ENCODE data around the gene WDR36. TPM values are rescaled to one million over a fixed set of nuclear protein-coding genes. Genes with fewer than 3 reads are reported as not detected.

The WDR36 gene
- total RNA-seq, 1 donor from 2014 or later = 17.6 TPM

DNA sequence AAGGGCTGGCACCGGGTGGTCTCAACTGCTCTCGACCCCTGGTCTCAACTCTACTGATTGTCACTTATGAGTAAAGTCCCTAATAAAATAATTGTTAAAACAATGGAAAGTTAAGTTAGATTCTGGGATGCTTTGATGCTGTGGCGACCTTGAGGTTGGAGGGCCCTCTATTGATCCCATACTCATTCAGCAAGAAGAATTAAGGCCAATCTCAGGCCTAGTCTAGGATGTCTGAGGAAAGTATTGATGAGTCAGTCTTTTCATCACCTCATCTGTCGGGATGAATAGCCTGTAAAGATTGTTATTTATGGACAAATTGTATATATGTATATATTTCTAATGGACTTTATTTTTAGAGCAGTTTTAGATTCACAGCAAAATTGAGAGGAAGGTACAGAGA lies 50.8 kb downstream of the WDR36 start:
- no peaks in the 10 kb centered on the region for H3K9me3 Mint-ChIP-seq (ENCODE audit: low read depth)
- peaks cover 8% of the 10 kb centered on the region for H3K4me1 Mint-ChIP-seq (ENCODE audit: low read depth)
- no peaks in the 10 kb centered on the region for H3K36me3 Mint-ChIP-seq (ENCODE audit: low read depth)
- peaks cover 21% of the 10 kb centered on the region for H3K27me3 Mint-ChIP-seq (ENCODE audit: low read depth)
- no peak for DNase-seq (ENCODE audit: low spot score)
- H3K4me3 Mint-ChIP-seq (ENCODE audit: unreplicated experiment) = no peak overlapping the region
- TF ChIP-seq, protein P1, sequence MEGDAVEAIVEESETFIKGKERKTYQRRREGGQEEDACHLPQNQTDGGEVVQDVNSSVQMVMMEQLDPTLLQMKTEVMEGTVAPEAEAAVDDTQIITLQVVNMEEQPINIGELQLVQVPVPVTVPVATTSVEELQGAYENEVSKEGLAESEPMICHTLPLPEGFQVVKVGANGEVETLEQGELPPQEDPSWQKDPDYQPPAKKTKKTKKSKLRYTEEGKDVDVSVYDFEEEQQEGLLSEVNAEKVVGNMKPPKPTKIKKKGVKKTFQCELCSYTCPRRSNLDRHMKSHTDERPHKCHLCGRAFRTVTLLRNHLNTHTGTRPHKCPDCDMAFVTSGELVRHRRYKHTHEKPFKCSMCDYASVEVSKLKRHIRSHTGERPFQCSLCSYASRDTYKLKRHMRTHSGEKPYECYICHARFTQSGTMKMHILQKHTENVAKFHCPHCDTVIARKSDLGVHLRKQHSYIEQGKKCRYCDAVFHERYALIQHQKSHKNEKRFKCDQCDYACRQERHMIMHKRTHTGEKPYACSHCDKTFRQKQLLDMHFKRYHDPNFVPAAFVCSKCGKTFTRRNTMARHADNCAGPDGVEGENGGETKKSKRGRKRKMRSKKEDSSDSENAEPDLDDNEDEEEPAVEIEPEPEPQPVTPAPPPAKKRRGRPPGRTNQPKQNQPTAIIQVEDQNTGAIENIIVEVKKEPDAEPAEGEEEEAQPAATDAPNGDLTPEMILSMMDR (IDR thresholded peaks at IDR 0.05) = no peak
- no peak overlapping the region for H3K27ac Mint-ChIP-seq (ENCODE audit: unreplicated experiment)

DNA sequence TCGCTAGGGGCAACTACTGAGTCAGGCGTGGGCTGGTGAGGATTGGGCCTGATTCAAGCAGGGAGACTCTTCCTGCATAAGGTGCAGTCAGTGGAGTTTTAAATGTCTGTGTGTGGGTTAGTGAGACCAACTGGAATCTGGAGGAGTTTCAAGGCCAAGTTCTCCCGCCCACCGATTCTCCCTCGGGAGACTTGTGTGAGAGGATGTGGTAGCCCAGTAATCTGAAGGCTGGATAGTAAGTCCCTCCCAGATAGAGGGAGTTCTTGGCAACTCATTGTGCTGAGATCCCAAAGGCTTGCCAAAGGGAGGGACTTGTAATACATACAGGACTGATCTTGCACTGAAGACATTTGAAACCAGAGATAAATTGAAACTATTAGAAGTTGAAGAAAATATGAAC lies 51.8 kb downstream of the WDR36 start:
- TF ChIP-seq, protein P1 (IDR thresholded peaks at IDR 0.05) = no peak
- peaks cover 8% of the 10 kb centered on the region for H3K4me1 Mint-ChIP-seq (ENCODE audit: low read depth)
- no peak for DNase-seq (ENCODE audit: low spot score)
- H3K4me3 Mint-ChIP-seq (ENCODE audit: unreplicated experiment) = no peak overlapping the region
- no peaks in the 10 kb centered on the region for H3K36me3 Mint-ChIP-seq (ENCODE audit: low read depth)
- H3K27me3 Mint-ChIP-seq (ENCODE audit: low read depth) = peaks cover 28% of the 10 kb centered on the region
- no peak overlapping the region for H3K27ac Mint-ChIP-seq (ENCODE audit: unreplicated experiment)
- H3K9me3 Mint-ChIP-seq (ENCODE audit: low read depth) = no peaks in the 10 kb centered on the region

DNA sequence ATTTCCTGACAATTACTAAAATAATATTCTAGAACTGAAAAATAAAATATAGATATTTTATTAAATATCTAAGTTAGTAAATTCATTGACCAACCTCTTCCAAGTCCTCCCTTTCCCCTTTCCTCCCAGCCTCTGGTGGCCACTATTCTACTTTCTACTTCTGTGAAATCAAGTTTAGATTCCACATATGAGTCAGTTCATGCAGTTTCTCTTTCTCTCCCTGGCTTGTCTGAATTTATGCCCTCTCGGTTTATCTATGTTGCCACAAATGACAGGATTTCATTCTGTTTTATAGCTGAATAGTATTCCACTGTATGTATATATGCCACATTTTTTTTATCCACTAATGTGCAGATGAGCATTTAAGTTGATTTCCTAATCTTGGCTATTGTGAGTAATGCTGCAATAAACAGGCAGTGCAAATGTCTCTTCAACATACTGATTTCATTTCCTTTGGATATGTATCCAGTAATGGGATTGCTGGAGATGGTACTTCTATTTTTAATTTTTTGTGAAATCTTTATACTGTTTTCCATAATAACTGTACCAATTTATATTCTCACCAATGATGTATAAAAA lies 52.3 kb downstream of the WDR36 start:
- Mint-ChIP-seq H3K4me1 (ENCODE audit: low read depth) (peaks cover 8% of the 10 kb centered on the region), H3K4me3 (ENCODE audit: unreplicated experiment) (no peak overlapping the region), H3K9me3 (ENCODE audit: low read depth) (no peaks in the 10 kb centered on the region), H3K27me3 (ENCODE audit: low read depth) (peaks cover 29% of the 10 kb centered on the region), H3K27ac (ENCODE audit: unreplicated experiment) (no peak overlapping the region), H3K36me3 (ENCODE audit: low read depth) (no peaks in the 10 kb centered on the region)
- no peak for DNase-seq (ENCODE audit: low spot score)
- TF ChIP-seq, protein P1 (IDR thresholded peaks at IDR 0.05) = no peak

DNA sequence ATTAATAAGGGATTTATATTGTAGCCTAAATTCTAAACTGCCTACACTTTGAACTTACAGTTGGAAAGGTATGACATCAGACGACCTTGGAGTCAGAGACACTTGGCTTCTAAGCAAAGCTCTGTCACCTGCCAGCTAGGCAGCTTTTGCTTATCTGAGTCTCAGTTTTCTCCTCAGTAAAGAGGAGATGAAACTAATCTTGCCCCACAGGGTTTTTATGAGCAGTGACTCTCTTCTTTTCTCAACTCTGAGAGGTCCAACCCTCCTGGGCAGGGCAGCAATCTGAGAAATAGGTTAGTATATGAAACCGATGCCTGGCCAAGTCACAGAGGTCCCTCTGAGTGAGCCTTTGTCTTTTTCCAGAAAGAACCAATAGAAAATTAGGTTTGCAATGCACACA lies 53.9 kb downstream of the WDR36 start:
- H3K9me3 Mint-ChIP-seq (ENCODE audit: low read depth) = no peaks in the 10 kb centered on the region
- no peak overlapping the region for H3K4me3 Mint-ChIP-seq (ENCODE audit: unreplicated experiment)
- no peaks in the 10 kb centered on the region for H3K36me3 Mint-ChIP-seq (ENCODE audit: low read depth)
- TF ChIP-seq, protein P1 (IDR thresholded peaks at IDR 0.05) = no peak
- peaks cover 38% of the 10 kb centered on the region for H3K27me3 Mint-ChIP-seq (ENCODE audit: low read depth)
- DNase-seq (ENCODE audit: low spot score) = no peak
- H3K4me1 Mint-ChIP-seq (ENCODE audit: low read depth) = peaks cover 8% of the 10 kb centered on the region
- no peak overlapping the region for H3K27ac Mint-ChIP-seq (ENCODE audit: unreplicated experiment)

DNA sequence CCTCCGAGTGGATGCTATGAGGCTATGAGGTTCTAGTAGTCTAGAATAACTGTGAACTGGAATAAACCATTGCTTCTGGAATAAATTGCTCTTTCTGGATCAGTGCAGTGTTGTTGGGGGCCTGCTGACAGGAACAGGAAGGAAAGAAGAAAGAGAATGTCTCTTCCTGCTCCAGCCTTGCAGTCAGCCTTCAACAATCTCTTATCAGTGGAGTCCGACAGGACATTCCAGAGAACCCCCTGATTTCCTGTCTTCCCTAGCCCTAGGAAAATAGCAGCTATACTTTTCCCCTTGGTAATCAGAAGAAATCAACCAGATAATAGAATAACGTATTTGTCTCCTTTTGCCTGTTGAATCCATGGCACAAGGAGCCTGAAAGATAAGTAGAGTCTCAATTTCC lies 55.4 kb downstream of the WDR36 start:
- no peak overlapping the region for H3K27ac Mint-ChIP-seq (ENCODE audit: unreplicated experiment)
- no peak overlapping the region for H3K4me3 Mint-ChIP-seq (ENCODE audit: unreplicated experiment)
- no peaks in the 10 kb centered on the region for H3K36me3 Mint-ChIP-seq (ENCODE audit: low read depth)
- H3K27me3 Mint-ChIP-seq (ENCODE audit: low read depth) = peaks cover 48% of the 10 kb centered on the region
- DNase-seq (ENCODE audit: low spot score) = no peak
- TF ChIP-seq, protein P1 (IDR thresholded peaks at IDR 0.05) = no peak
- peaks cover 8% of the 10 kb centered on the region for H3K4me1 Mint-ChIP-seq (ENCODE audit: low read depth)
- H3K9me3 Mint-ChIP-seq (ENCODE audit: low read depth) = no peaks in the 10 kb centered on the region
